SK-N-SH (cell line): ENCODE measurements around the gene SNX2. TPM values are rescaled to one million over a fixed set of nuclear protein-coding genes. Genes with fewer than 3 reads are reported as not detected.

Experiments used
- CTCF ChIA-PET: fragments of 300-600, 350-600 bp; formaldehyde crosslinking; extraction: SDS; loops from one replicate; lab custom pipeline; 2021; lab: Yijun Ruan, JAX
- POLR2A ChIA-PET: fragments of 350-600 bp; sonication (Branson Sonifier 250); formaldehyde crosslinking; extraction: SDS; loops from one replicate; lab custom pipeline; 2020; ENCODE audit warnings: antibody characterized with exemption, inconsistent platforms; lab: Yijun Ruan, JAX
- DNase-seq: peaks from one replicate; pipeline ENCODE4 v3.0.0; 2012
- H2AFZ ChIP-seq: fragments of 200-600 bp; sonication (generic); 2 replicates; pipeline ENCODE4 v1.8.1; 2016; ENCODE audit warnings: antibody characterized with exemption, mild to moderate bottlenecking, low read depth
- H3F3A ChIP-seq: fragments of 200-600 bp; sonication (generic); replicated peaks from 2 replicates; pipeline ENCODE3; 2016; ENCODE audit warnings: antibody characterized with exemption, mild to moderate bottlenecking; ENCODE audit not compliant: insufficient read depth
- H3K27ac ChIP-seq, 2 experiments: fragments of 200-500 bp in 1 of 2; fragments of 200-600 bp in 1 of 2; sonication (Bioruptor generic) in 1 of 2; sonication (generic), shearing (Covaris generic) in 1 of 2; 2 replicates each; pipeline versions ENCODE4 v1.5.1 to v1.6.1; 2014 to 2016; ENCODE audit warnings: low read depth in 2 of 2, inconsistent platforms in 1 of 2, low read length in 1 of 2, mild to moderate bottlenecking in 1 of 2, mixed read lengths in 1 of 2
- H3K27me3 ChIP-seq: fragments of 200-600 bp; sonication (generic), shearing (Covaris generic); 2 replicates; pipeline ENCODE4 v1.6.1; 2016; ENCODE audit warnings: mixed run types; ENCODE audit not compliant: insufficient read depth
- H3K36me3 ChIP-seq, 2 experiments: fragments of 200-500 bp in 1 of 2; fragments of 200-600 bp in 1 of 2; sonication (Bioruptor generic) in 1 of 2; sonication (generic) in 1 of 2; replicated peaks in 1 of 2; 2 replicates each; pipeline versions ENCODE3 to v1.5.1; 2014 to 2016; ENCODE audit warnings: low read length in 1 of 2, mild to moderate bottlenecking in 1 of 2; ENCODE audit not compliant: insufficient read depth in 2 of 2, control insufficient read depth in 1 of 2
- H3K4me1 ChIP-seq, 2 experiments: fragments of 200-500 bp in 1 of 2; fragments of 200-600 bp in 1 of 2; sonication (Bioruptor generic) in 1 of 2; sonication (generic), shearing (Covaris generic) in 1 of 2; 2 replicates each; pipeline versions ENCODE4 v1.5.1 to v1.6.1; 2014 to 2016; ENCODE audit warnings: low read depth in 1 of 2, low read length in 1 of 2, mixed run types in 1 of 2; ENCODE audit not compliant: insufficient read depth in 2 of 2, control insufficient read depth in 1 of 2
- H3K4me2 ChIP-seq: fragments of 200-600 bp; sonication (generic), shearing (Covaris generic); 2 replicates; pipeline ENCODE4 v1.6.1; 2017; ENCODE audit warnings: mixed run types
- H3K4me3 ChIP-seq, 2 experiments: fragments of 200-500 bp in 1 of 2; fragments of 200-600 bp in 1 of 2; sonication (Bioruptor generic) in 1 of 2; sonication (generic), shearing (Covaris generic) in 1 of 2; 2 replicates each; pipeline versions ENCODE4 v1.5.1 to v1.8.1; 2014 to 2016; ENCODE audit warnings: low read depth in 2 of 2, inconsistent platforms in 1 of 2, low read length in 1 of 2, mild to moderate bottlenecking in 1 of 2, mixed read lengths in 1 of 2, moderate library complexity in 1 of 2
- H3K79me2 ChIP-seq: fragments of 200-600 bp; sonication (generic); 2 replicates; pipeline ENCODE4 v1.8.1; 2017; ENCODE audit warnings: mild to moderate bottlenecking; ENCODE audit not compliant: insufficient read depth
- H3K9ac ChIP-seq: fragments of 200-600 bp; sonication (generic); 2 replicates; pipeline ENCODE4 v1.6.1; 2017; ENCODE audit warnings: mixed run types
- H3K9me2 ChIP-seq: fragments of 200-600 bp; sonication (generic); 2 replicates; pipeline ENCODE4 v1.6.1; 2017; ENCODE audit warnings: mixed run types
- H3K9me3 ChIP-seq: fragments of 200-600 bp; sonication (generic); 2 replicates; pipeline ENCODE4 v1.6.1; 2017; ENCODE audit warnings: mixed run types, mild to moderate bottlenecking, moderate library complexity
- H4K20me1 ChIP-seq: fragments of 200-600 bp; sonication (generic); 2 replicates; pipeline ENCODE4 v1.6.1; 2017; ENCODE audit warnings: mild to moderate bottlenecking, mixed run types; ENCODE audit not compliant: insufficient read depth
- ELF1 ChIP-seq: IDR thresholded peaks from 2 replicates; pipeline ENCODE4 v1.4.0; 2012
- EP300 ChIP-seq, 2 experiments: IDR thresholded peaks; 2 replicates each; pipeline versions ENCODE4 v1.4.0 to v1.6.1; 2012; ENCODE audit warnings: borderline replicate concordance in 1 of 2, low read depth in 1 of 2, low read length in 1 of 2
- NFIC ChIP-seq: IDR thresholded peaks from 2 replicates; pipeline ENCODE4 v1.4.0; 2012; ENCODE audit warnings: borderline replicate concordance
- POLR2AphosphoS5 ChIP-seq: IDR thresholded peaks from 2 replicates; pipeline ENCODE4 v1.6.1; 2012; ENCODE audit warnings: low read depth, low read length
- RCOR1 ChIP-seq: fragments of 150-350 bp; IDR thresholded peaks from 2 replicates; pipeline ENCODE4 v1.6.1; 2017; ENCODE audit warnings: antibody characterized with exemption, low read length
- RFX5 ChIP-seq: IDR thresholded peaks from 2 replicates; pipeline ENCODE4 v1.6.1; 2012; ENCODE audit warnings: mild to moderate bottlenecking, improper control_type of control experiment, low read length
- RXRA ChIP-seq: IDR thresholded peaks from 2 replicates; pipeline ENCODE4 v1.4.0; 2012; ENCODE audit warnings: low read depth, mild to moderate bottlenecking, borderline replicate concordance
- TCF12 ChIP-seq: IDR thresholded peaks from 2 replicates; pipeline ENCODE4 v1.4.0; 2012
- TEAD4 ChIP-seq: IDR thresholded peaks from 2 replicates; pipeline ENCODE4 v1.4.0; 2012; ENCODE audit warnings: mild to moderate bottlenecking, borderline replicate concordance; ENCODE audit not compliant: insufficient read depth
- YY1 ChIP-seq: IDR thresholded peaks from 2 replicates; pipeline ENCODE4 v1.4.0; 2012; ENCODE audit warnings: low read depth, mild to moderate bottlenecking
- WGBS: methylation state at CpG from one replicate; pipeline ENCODE4 v1.1.6; 2017; ENCODE audit warnings: low lambda C conversion rate; 5-methylcytosine and 5-hydroxymethylcytosine counted together
- polyA plus RNA-seq, 3 experiments: library from polyadenylated mRNA; depleted of rRNA; stranded (reverse); fragments of >200 nt; gene quantifications; 2 replicates each; pipeline ENCODE4 v1.2.3, GENCODE V29; 2012
- TF ChIP-seq, protein P1 (sequence below): IDR thresholded peaks from 2 replicates; pipeline ENCODE4 v1.6.1; 2012; ENCODE audit warnings: mild to moderate bottlenecking, low read depth, low read length, moderate library complexity
- TF ChIP-seq, protein P2 (sequence below): fragments of 150-350 bp; IDR thresholded peaks from 2 replicates; pipeline ENCODE4 v1.6.1; 2017; ENCODE audit warnings: antibody characterized with exemption, low read length, low read depth, borderline replicate concordance
- TF ChIP-seq, protein P3 (sequence below): IDR thresholded peaks from 2 replicates; pipeline ENCODE4 v1.4.0; 2012; ENCODE audit warnings: low read depth, borderline replicate concordance

Gene SNX2
- polyA plus RNA-seq, 1 of the 3 experiments (the other 2 are of a cell fraction): 17.4 TPM

DNA sequence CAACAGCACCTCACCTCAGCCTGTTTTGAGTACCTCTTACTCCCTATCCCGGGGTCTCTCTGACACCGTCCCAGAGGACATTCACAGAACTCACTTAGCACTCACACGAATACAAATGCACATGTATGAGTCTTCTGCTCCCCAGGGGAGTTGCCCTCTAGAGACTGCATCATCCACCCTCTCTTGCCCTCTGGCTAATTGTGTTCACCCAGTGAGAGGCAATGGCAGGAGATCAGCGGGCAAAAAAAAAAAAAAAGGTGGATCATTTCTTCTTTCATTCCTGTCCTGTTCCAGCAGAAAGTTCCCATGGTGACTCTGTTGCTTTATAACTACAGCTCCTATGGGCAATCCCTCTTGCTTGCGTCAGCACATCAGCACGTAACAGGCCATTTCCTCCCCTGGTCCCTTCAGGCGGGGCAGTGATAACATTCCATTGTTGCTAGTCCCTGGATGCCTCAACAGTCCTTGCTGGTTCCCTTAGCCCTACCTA is 23.5 kb upstream of the SNX2 start:
- CTCF ChIA-PET: interaction anchor here (0.6 kb wide), 1 partner anchor 966 kb away, joined by 4 read pairs; no protein-coding TSS in a partner anchor

DNA sequence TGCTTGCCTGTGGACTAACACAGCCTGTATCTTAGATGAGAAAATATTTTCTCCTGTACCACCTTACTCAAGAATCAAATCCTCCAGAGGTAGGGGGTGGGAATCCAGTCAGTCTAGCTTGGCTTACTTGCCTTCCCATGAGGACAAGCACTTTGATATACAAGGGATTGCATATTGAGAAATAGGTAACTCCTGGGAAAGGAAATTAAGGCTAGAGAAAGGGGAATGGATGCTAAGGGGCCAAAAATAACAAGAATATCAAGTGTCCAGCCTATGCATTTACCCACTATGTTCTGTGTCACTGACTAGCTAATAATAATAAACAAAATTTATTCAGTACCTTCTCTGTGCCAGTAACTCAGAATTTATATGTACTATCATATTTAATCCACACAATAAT is 21.4 kb upstream of the SNX2 start:
- Histone ChIP-seq H3K9ac (no peak overlapping the region), H3F3A (no peaks in the 10 kb centered on the region), H3K4me2 (no peak overlapping the region), H3K9me2 (no peaks in the 10 kb centered on the region), H3K79me2 (no peaks in the 10 kb centered on the region), H3K27ac (no peak overlapping the region), H3K36me3 (no peaks in the 10 kb centered on the region), H3K9me3 (no peaks in the 10 kb centered on the region), H3K4me1 (0 out of 4 replicates have a peak, but pooled peaks cover 0 to 4% of the 10 kb centered on the region in 2 experiments), H2AFZ (no peak overlapping the region), H4K20me1 (no peaks in the 10 kb centered on the region), H3K27me3 (no peaks in the 10 kb centered on the region), H3K4me3 (no peak overlapping the region)
- no peak for TF ChIP-seq EP300 (IDR thresholded peaks at IDR 0.05; ENCODE audit: borderline replicate concordance in 1 of 2, low read depth in 1 of 2, low read length in 1 of 2)
- no peak for TF ChIP-seq NFIC
- no peak for TF ChIP-seq YY1
- TF ChIP-seq POLR2AphosphoS5: no peak
- no peak for TF ChIP-seq RCOR1
- TF ChIP-seq, protein P1, sequence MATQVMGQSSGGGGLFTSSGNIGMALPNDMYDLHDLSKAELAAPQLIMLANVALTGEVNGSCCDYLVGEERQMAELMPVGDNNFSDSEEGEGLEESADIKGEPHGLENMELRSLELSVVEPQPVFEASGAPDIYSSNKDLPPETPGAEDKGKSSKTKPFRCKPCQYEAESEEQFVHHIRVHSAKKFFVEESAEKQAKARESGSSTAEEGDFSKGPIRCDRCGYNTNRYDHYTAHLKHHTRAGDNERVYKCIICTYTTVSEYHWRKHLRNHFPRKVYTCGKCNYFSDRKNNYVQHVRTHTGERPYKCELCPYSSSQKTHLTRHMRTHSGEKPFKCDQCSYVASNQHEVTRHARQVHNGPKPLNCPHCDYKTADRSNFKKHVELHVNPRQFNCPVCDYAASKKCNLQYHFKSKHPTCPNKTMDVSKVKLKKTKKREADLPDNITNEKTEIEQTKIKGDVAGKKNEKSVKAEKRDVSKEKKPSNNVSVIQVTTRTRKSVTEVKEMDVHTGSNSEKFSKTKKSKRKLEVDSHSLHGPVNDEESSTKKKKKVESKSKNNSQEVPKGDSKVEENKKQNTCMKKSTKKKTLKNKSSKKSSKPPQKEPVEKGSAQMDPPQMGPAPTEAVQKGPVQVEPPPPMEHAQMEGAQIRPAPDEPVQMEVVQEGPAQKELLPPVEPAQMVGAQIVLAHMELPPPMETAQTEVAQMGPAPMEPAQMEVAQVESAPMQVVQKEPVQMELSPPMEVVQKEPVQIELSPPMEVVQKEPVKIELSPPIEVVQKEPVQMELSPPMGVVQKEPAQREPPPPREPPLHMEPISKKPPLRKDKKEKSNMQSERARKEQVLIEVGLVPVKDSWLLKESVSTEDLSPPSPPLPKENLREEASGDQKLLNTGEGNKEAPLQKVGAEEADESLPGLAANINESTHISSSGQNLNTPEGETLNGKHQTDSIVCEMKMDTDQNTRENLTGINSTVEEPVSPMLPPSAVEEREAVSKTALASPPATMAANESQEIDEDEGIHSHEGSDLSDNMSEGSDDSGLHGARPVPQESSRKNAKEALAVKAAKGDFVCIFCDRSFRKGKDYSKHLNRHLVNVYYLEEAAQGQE: no peak
- TF ChIP-seq TEAD4: no peak
- TF ChIP-seq RXRA: no peak
- TF ChIP-seq TCF12: no peak
- ChIA-PET POLR2A (no interaction called here), CTCF (interaction anchor here (1.0 kb wide), 1 partner anchor 11 kb away, joined by 4 read pairs; no protein-coding TSS in a partner anchor)
- no peak for DNase-seq

More for the DNA sequence above, 23.5 kb upstream of the SNX2 start:
- TF ChIP-seq POLR2AphosphoS5: no peak
- no peak for TF ChIP-seq NFIC
- TF ChIP-seq, protein P2, sequence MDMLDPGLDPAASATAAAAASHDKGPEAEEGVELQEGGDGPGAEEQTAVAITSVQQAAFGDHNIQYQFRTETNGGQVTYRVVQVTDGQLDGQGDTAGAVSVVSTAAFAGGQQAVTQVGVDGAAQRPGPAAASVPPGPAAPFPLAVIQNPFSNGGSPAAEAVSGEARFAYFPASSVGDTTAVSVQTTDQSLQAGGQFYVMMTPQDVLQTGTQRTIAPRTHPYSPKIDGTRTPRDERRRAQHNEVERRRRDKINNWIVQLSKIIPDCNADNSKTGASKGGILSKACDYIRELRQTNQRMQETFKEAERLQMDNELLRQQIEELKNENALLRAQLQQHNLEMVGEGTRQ: no peak
- TF ChIP-seq, protein P3, sequence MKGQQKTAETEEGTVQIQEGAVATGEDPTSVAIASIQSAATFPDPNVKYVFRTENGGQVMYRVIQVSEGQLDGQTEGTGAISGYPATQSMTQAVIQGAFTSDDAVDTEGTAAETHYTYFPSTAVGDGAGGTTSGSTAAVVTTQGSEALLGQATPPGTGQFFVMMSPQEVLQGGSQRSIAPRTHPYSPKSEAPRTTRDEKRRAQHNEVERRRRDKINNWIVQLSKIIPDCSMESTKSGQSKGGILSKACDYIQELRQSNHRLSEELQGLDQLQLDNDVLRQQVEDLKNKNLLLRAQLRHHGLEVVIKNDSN: no peak
- TF ChIP-seq, protein P1: no peak
- TF ChIP-seq ELF1: no peak
- no peak for TF ChIP-seq RFX5
- H3K4me2 ChIP-seq: no peak overlapping the region
- no peak overlapping the region for H2AFZ ChIP-seq
- no peaks in the 10 kb centered on the region for H3F3A ChIP-seq
- no peaks in the 10 kb centered on the region for H3K79me2 ChIP-seq
- H3K4me3 ChIP-seq: no peak overlapping the region
- no peaks in the 10 kb centered on the region for H3K27me3 ChIP-seq
- H3K36me3 ChIP-seq: no peaks in the 10 kb centered on the region
- POLR2A ChIA-PET: no interaction called here
- H3K27ac ChIP-seq: no peak overlapping the region
- 0 out of 4 replicates have a peak, but pooled peaks cover 0 to 1% of the 10 kb centered on the region in 2 experiments for H3K4me1 ChIP-seq
- no peaks in the 10 kb centered on the region for H4K20me1 ChIP-seq
- H3K9ac ChIP-seq: no peak overlapping the region
- WGBS: 72% methylated on average over 7 of the region's 7 CpGs
- H3K9me3 ChIP-seq: no peaks in the 10 kb centered on the region
- no peaks in the 10 kb centered on the region for H3K9me2 ChIP-seq
- DNase-seq: no peak
